LHCN-M2 (cell line): Measurements from ENCODE around the gene PLCB2. TPM values are rescaled to one million over a fixed set of nuclear protein-coding genes. Genes with fewer than 3 reads are reported as not detected.

Experiments used
- DNase-seq: peaks from one replicate; pipeline ENCODE4 v3.0.0-alpha.2; 2012; ENCODE audit warnings: low read depth
- total RNA-seq: library from RNA; depleted of rRNA; stranded (reverse); fragments of >200 nt; gene quantifications from 2 replicates; pipeline ENCODE4 v1.2.3, GENCODE V29; 2014

PLCB2 gene
- total RNA-seq, 1 experiment from 2014 or later = 0.75 TPM

DNA sequence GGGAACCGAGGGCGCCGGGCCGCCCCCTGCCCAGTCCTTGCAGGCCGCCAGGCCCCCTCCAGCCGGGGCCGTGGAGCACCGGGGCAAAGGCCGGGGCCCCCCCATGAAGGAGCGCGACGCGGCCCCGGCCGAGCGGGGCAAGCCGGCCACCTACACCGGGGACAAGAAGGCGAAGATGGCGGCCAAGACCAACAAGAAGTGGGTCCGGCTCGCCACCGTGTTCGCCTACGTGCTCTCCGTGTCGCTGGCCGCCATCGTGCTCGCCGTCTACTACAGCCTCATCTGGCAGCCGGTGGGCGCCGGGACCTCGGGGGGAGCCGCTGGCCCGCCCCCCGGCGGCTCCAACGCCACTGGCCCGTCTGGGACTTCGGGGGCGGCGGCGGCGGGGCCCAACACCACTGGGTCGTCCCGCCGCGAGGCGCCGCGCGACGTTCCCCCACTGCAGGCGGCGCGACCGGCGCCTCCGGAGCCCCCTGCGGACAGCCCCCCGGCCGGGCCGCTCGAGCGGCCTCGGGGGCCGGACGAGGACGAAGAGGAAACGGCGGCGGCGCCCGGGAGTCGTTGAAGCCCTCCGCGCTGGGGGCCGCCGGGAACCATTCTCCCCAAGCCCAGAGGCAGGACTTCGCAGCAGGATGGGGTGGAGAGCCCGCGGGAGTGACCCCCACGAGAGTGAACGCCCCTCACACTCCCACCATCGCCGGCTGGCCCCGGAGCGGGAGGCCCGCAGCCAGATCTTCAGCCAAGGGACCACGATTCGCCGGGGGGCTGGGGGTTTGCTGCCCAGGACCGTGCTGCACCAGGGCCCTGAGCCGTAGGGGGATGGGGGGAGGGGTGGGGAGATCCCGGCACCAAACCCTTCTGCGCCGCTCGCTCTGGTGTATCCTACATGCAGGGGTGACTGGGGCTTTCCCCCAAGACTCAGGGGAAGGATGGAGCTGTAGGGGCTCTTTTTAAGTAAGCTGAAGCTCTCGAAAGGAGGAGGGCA is 16.5 kb upstream of the PLCB2 start:
- no peak for DNase-seq

GRCh38 chr15:40323239-40323952 is 15.7 kb upstream of the PLCB2 start, which contains the start of gene INAFM2:
INAFM2 (plus strand) TSS chr15:40323692; CDS start chr15:40324056, 364 bp downstream.
- peak; percentile 93 for DNase-seq

DNA sequence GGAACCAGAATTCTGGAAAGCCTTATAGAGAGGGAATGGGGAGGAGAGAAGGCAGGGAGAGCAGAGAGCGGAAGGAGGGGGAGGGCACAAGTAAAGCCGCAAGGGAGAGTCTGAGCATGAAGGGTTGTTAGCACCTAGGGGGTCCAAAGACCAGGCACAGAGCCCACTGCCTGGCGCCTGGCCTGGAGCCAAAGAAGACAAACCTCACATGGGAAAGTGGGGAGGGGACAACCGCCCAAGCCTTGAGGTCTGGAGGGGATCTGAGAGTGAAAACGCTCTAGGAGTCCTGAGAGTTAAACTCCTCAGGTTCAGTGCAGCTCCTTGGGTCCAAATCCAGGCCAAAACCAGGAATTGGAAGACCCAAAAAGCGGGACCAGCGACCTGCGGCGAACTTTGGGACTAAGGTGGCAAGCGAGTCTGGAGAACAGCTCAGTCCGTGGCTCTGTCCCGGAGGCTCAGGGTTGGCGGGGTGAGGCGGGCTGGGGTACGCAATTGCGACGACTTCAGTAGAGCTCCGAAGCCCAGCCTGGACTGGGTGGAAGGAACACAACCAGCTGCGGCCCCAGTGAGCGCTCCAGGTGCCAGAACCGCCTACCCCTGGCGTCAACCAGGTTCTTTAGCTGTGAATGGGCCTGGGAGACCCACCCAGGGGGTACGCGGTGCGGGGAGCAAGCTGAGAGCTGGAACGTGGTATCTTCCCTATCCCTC is 14.9 kb upstream of the PLCB2 start:
- DNase-seq = no peak

DNA sequence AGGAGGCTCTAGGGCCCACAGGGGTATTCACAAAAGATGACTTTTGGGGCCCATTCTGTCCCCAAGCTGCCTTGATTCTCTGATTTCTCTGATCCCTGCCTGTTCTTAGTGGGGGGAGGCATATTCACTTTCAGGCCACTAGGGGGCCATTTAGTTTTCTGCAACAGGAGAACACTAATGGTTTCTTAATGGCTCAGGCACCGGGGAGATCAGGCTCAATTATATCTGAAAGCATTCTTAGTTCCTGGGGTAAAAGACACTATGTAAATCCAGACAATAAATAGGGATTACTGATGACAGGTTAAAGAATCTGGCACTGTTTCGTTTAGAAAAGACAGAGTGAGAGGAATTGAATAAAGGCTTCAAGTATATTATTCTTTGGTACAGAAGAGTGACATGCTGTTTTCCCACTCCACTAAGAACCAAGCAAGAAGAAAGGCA is 13.2 kb upstream of the PLCB2 start:
- peak; percentile 55 for DNase-seq

GRCh38 chr15:40320409-40320808 is 12.7 kb upstream of the PLCB2 start:
- DNase-seq = no peak

DNA sequence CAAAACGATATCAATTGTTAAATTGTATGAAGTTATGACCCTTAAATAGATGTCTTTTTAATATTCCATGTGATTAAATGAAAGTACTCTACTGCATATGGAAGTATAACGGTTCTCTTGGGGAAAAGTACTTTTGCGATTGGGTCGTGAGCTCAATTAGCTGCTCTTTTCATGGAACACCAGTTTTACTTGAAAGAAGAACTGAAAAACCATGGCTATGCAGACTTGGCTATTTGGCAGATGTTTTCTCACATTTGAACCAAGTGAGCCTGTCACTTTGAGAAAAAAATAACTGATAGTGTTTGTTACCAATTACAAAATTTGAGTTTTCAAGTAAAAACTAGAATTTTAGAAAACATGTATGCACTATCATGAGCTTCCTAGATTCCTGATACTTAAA is 9.8 kb upstream of the PLCB2 start:
- DNase-seq = no peak

GRCh38 chr15:40316931-40317330 is 9.2 kb upstream of the PLCB2 start:
- no peak for DNase-seq

DNA sequence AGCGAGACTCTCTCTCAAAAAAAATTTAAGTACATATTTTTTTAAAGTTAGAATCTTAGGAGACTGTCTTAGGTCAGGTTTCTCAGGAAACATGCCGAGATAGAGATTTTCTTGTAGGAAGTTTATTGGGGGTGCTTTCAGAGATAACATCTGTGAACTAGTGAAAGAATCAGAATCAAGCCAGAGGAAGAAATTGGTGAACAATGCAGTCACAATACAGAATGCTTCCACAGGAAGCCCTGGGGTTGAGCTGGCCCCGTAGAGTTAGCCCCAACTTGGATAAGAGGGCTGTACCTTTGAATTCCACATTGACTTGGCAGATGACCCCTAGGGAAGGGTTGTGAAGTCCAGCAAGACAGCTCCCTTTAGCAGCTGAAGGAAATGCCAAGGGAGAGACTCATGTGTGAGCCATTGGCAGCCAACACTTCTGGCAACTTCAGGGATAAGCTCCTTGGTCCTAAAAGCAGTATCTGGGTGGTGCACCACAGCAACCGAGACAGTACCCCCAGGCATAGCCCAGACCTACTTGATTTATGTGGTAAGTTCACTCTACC is 7.1 kb upstream of the PLCB2 start:
- DNase-seq = peak; percentile 78

DNA sequence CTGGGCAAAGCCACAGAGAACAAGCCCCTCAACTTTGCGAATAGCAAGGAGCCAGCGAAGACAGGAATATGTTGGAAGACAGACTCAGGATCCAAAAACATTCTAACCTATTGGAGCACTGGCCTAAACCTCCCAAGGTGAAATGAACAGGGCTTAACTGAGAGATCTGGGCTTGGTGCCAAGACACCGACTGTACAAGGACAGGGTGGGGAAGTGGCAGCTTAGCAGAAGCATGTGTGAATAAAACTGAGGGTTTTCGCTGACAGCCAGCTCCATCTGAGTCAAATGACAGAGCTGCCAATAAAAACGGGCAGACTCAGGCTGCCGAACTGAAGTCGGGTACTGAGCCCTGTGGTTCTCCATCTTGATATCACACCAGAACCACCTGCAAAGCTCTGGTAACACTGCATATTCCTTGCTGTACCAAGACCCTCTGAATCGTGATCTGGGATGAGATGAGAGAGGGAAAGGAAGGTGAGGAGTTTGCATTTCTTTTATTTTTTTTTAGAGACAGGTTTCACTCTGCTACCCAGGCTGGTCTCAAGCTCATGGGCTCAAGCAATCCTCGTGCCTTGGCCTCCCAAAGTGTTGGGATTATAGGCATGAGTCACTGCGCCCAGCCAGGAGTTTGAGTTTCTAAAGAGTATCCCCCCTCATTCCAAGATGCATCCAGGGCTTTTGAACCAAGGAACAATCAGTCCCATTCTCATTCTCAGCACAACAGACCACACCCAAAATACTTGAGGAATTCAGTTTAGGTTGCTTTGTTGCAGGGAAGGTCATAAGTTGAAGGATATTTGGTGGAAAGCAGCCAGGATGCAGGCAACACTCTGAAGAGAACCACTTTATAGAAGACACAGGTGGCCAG is 6.0 kb upstream of the PLCB2 start:
- peak; percentile 49 for DNase-seq

GRCh38 chr15:40312370-40313158 is 4.8 kb upstream of the PLCB2 start:
- DNase-seq = no peak

- no peak for DNase-seq
Measured at GRCh38 chr15:40310993-40311392, 3.3 kb upstream of the PLCB2 start.

- no peak for DNase-seq
Measured at GRCh38 chr15:40310001-40310959, 2.5 kb upstream of the PLCB2 start.

DNA sequence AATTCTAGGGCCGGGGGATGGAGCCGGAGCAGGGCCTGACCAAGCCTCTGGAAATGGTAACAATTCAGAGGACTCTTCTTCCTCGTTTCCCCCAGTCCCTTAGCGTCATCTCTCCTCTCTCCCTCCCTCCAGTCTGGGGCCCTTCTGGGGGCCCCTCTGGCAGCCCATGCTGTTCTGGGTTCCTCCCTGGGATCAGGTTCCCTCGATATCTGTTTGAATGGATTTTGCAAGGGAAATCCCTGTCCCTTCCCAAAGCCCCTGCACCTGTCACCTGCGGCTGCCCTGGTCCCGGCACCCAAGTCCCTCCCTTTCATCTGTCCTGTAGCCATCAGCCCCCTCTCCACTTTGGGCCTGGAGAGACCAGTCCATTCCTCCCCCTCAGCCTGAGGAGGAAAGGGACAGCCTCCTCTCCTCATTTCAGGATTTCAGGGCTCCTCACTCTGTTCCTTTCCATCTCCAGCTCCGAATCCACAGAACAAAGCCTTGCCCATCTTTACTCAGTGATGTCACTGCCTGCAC is 1.7 kb upstream of the PLCB2 start:
- no peak for DNase-seq

- no peak for DNase-seq
Measured at GRCh38 chr15:40306908-40307307, 827 bp downstream of the PLCB2 start.

DNA sequence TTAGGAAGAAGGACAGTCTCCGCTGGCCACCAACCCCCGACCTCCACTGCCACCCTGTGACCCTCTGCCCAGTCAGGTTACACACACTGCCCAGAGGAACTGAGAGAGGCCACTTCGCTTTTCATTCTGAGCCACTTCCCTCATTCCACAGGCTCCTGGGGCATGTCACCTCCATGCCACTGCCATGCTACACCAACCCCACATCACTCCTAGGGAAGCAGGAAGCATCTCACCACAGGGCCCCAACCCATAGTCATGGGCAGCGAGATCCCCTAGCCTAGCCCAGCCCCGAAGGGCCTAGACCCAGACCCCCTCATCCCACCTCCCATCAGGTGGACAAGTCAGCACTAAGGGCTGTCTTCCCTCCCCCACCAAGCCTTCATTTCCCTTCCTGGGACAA is 1.4 kb downstream of the PLCB2 start:
- DNase-seq = no peak

- no peak for DNase-seq
Measured at GRCh38 chr15:40305281-40305680, 2.5 kb downstream of the PLCB2 start.

DNA sequence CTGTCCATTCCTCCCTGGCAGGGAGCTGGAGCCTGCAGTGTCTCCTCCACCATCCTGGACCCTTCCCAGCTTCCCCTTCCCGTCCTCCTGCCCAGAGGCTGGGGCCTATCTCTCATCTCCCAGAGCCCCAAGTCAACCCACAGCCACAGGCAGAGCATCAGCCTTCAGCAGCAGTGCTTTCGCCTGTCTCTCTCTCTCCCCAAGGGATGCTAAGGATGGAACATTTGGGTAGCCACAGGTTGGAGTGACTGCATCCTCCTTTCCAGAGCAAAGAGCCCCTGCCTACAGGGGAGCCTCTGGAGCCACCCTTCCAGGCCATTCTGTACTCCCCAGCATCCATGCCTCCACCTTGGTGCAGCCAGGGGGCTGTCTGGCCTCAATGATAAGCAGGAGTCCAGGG is 4.2 kb downstream of the PLCB2 start:
- DNase-seq = no peak

DNA sequence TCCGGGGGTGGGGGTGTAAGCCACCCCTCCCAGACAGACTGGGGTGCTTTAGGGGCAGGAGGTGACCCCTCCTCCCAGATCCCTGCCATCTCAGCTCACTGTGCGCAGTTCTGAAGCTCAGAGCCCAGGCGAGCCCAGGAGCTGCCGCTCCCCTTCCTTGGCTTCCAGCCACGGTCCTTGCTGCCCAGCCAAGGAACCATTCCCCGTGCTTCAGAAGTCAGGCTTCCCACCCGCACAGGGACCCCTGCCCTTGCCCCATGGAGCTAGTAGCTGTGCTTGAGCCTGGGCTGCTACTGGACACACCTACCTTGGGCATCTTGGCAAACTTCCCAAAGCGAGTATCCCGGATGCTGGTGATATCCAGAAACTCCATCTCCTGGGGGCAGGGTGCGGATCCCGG is 4.8 kb downstream of the PLCB2 start:
- DNase-seq = no peak
